Activated T-helper 1 cell treated with anti-CD3 and anti-CD28 coated beads, Interleukin-2, amount 50 U/mL, for 16 hours (primary cell): ENCODE results near the gene SLX4IP.

ENCODE experiments used
- DNase-seq, 2 donors: peaks; one replicate each; pipeline ENCODE4 v3.0.0-alpha.2; 2020; ENCODE audit warnings: low read depth in 1 of 2, low spot score in 1 of 2

SLX4IP gene

GRCh38 chr20:10629946-10630650, 195.0 kb downstream of the SLX4IP start:
- DNase-seq: no peak

GRCh38 chr20:10631126-10631525, 196.0 kb downstream of the SLX4IP start:
- DNase-seq: no peak

DNA sequence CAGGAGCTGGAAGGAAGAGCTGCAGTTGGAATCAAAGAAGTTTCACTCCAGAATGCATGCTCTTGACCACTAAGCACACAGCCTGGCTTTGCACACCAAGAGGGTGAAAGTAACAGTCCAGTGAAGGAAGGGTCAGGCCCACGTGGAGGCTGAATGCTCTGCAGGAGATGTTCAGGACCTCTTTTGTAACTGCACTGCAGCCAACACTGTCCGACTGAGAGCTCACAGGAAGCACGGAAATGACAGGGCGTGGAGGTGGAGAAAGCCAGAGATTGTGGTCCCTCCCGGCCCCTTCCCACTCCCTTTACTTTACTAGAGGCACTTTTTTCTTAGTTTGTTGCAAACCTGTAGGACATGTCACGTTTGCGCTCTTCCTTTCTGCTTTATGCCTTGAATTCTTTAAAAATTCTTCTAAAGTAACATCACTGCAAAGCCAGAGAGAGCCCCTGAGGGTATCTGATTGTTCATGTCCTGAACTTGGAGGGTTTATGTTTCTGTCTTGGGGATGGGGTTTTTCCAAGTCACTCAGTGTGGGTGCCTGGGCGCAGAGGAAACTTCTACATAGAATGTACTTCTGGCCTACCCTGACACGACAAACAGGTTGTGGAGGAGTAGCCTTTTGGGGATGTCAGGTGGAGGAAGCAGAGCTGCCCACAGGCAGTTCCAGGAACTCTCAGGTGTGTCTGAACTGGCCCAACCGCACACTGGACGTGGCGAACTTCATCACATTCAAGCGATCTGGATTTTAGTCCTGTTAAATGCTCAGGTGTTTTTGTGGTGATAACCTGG, 197.8 kb downstream of the SLX4IP start:
- DNase-seq: no peak

GRCh38 chr20:10633718-10634117, 198.6 kb downstream of the SLX4IP start:
- no peak for DNase-seq

- DNase-seq: no peak
Observed at GRCh38 chr20:10634211-10634610, 199.1 kb downstream of the SLX4IP start.

DNA sequence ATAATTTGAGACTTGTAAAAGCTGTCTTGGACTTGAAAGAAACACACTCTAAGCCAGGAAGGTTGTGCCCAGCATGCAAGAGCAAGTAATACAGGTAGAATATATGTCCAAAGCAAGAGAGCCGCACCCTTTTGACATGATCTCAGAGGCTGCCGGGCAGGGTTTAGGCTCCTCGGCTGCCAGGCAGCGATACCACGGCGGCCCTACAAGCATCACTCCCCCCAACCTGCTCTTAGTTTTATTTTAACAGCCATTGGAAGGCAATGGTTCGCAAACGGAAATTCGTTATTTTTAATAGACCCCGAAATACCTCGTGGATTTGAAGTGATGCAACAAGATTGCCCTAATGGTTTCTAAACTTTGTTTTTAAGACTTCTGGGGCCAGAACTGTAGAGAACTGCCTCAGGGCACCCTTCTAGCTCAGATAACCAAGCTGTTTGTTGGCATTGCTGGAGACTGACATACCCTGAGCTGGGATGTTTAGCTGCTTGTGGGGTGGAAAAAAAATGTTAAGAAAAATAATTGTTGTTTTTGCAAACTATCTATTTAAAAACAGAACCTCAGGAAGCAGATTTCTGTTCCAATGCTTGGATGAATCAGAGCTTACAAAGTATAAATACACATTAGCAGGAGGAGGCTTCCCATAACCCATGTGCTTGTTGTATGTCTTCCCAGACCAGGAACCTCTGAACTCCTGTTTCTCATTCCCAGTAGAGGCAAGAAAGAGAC, 199.7 kb downstream of the SLX4IP start:
- no peak for DNase-seq

DNA sequence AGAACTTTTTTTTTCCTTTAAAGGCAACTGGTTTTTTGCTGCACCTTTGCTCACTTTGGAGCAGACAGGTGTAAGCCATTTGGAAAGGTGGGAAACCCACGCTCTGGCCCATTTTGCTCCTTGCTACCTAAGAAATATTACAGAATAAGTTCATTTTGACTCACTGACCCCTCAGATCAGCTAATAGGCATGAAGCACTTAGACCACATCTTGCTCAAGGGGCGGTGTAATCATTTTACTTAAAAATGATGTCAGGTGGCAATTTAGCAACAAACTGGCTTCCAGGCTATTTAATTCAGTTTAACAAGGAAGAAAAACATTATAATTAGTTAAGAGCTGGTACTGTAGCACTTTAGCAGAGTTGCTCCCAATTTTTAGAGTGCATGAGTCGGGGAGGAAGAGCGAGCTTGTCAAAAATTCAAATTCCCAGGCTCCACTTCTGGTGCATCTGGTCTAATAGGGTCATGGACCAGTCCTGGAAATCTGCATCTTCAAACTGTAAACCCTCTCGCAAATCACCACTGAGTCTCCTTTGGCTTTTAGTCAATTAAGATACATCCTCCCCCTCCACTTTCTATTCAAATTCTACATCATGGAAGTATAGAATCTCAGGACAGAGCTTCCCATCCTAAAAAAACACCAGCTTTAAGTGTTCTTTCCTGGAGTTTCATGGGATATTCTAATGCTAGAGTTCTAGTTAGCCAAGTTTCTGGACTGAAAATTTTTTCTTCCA, 200.5 kb downstream of the SLX4IP start:
- DNase-seq: no peak

GRCh38 chr20:10636326-10636818, 201.3 kb downstream of the SLX4IP start:
- no peak for DNase-seq

- no peak for DNase-seq
Observed at GRCh38 chr20:10637031-10637559, 202.0 kb downstream of the SLX4IP start.

DNA sequence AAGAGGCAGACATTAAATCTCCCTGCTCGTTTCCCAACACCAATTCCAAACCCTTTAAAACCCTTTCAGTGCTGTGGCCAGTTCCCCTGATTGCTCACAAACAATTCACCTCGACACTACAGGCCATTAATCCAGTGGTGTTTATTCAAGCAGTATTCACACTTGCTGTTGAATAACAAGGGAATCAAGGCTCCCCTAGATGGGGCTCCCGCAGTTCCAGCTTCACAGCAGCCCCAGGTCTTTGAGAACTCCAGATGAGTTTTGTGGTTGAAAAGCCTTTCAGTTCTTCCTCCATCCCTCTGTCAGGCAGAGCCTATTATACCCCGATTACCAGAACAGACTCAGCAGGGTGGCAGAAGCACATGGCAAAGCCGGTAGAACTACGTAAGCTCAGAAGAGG, 202.5 kb downstream of the SLX4IP start:
- DNase-seq: no peak

GRCh38 chr20:10639077-10639736, 204.1 kb downstream of the SLX4IP start:
- DNase-seq: no peak

GRCh38 chr20:10639737-10640556, 204.8 kb downstream of the SLX4IP start:
- DNase-seq: no peak

DNA sequence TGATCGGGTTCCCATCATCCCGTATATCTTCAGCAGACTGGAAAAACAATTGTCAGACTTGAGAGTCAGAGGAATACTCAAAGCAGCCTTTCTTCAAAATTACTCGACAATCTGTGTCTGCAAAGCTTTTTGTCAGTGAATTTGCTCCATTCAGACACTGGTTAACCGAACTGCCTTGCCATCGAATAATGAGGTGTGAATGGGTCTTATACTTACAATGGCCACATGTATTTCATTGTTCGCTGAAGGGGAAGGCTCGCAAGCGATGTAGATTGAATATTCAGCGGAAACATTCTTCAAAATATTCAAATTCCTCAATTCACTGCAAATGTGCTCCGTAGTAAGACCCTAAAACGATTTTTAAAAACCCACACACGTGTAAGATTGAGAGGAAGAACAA, 205.8 kb downstream of the SLX4IP start:
- no peak for DNase-seq

DNA sequence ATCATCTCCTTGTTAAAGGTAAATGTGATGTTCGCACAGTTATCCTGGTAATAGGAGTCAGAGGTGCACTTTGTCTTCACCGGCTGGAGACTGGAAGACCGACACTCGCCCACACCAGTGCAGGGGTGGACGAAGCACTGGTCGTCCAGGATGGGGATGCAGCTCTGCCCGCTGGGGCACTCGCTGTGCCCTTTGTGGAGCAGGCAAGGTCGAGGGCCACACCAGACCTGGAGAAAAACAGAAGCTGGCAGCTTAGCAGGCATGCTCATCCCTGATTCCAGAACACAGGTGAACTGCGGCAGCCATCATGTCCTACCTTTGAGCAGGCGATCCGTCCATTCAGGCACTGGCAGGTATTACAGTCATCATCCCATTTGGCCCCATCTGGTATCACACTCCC, 206.4 kb downstream of the SLX4IP start:
- no peak for DNase-seq

DNA sequence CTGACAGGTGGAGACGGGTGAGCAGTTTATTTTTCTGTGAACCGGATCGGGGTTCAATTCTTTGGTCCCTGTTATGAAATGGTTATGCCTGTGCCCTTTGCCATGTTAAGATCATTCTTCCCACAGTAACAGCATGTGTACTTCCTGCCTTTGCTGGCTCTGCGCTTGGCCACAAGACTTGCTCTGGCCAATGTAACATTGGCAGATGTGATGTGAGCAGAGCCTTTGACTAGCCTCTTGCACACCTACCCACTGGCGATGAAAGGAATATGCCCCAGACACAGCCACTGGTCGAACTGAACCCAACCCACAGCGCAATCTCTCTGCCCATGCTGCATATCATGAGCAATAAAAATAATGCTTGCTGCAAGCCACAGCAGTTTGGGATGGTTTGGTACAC, 206.8 kb downstream of the SLX4IP start:
- no peak for DNase-seq

DNA sequence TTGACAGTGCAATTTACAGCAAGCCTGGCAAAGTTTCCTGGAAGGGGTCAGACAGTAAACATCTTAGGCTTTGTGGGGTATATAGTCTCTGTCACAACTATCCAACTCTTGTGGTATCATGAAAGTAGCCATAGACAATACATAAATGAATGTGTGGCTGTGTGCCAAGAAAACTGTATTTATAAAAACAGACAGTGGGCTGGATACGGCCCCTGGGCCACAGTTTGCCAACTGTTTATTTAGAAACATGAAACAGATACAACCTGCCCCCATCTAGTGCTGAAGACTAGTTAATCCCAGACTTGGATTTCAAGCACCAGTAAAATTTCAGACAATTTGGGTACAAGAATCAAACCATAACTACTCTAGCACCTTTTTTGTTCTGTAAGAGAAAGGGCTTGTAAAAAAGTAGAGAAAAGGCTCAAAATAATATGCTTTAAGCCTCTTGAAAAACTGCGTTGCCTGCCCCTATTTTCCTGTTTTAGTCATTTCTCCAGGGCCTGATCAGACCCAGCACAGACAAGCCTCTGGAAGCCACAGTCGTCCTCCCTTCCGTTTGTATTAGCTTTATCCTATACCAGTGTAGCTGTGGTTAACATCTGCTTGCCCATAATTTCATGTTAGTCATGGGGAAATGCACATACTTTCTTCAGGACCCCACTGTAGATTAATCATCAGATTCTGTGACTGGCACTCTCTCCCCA, 207.9 kb downstream of the SLX4IP start:
- no peak for DNase-seq

DNA sequence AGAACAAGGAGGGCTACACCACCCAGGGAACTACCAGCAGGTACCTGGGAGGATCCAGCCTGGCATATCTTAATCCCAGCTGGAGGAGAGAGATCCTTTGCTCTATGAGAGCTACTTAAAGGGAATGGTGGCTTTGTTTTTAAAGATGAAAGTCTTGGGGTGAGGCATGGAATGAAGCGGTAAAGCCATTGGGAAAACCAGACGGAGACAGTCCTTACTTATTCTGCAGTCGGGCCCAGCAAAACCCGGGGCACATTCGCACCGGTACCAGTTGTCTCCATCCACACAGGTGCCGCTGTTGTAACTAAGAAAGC, 208.4 kb downstream of the SLX4IP start:
- no peak for DNase-seq

DNA sequence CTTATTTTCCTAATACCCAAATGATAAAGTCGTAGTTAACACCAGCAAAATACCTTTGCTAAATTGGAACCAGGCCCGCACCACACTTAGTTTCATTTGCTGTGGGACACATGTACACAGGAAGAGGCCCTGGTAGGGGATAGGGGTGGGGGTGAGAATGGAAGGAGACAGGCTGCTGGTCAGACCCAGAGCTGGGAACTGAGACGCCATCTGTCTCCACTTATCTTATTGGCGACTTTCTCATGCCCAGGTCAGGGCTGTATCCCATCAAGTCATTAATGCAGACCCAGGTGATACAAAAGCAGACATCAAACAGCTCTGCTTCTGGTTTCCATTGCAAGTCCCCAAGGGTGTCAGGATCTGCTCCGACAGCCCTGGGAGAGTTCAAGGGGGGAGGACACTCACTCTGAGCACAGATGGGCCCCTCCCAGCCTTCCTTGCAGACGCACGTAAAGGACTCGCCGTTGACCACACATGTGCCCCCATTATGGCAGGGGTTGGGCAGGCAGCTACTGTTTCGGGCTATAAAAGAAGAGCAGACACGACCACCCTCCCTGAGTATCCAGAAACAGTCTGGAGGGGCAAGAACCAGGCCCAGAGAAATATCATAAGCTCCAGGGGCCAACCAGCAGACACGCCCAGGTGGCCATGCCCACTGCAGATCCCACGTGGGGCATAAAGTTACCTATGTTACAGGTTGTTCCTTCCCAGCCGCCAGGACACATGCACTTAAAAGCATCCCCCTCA, 209.5 kb downstream of the SLX4IP start:
- no peak for DNase-seq
